Caco-2 (cell line): ENCODE data around the gene STAB2. TPM values are rescaled to one million over a fixed set of nuclear protein-coding genes. Genes with fewer than 3 reads are reported as not detected.

Experiments used
- BruUV-seq: library from RNA; stranded (reverse); fragments of 400-500 nt; replicated peaks from 2 replicates; lab custom pipeline; 2021; lab: Mats Ljungman, UMichigan
- CTCF ChIA-PET: fragments of 300-600 bp; sonication (Branson Sonifier 250); formaldehyde crosslinking; loops from one replicate; lab custom pipeline; 2022; ENCODE audit warnings: antibody characterized with exemption; lab: Charles Lee
- POLR2A ChIA-PET: fragments of 300-600 bp; sonication (Branson Sonifier 250); formaldehyde crosslinking; loops from one replicate; lab custom pipeline; 2022; ENCODE audit warnings: antibody characterized with exemption; lab: Charles Lee
- DNase-seq, 2 experiments: peaks; one replicate each; pipeline versions ENCODE4 v3.0.0 to v3.0.0-alpha.2; 2020 to 2022
- H3K27me3 ChIP-seq: replicated peaks from 2 replicates; pipeline ENCODE4 v1.6.0; 2011; ENCODE audit warnings: low read length; ENCODE audit not compliant: control insufficient read depth, insufficient read depth
- H3K36me3 ChIP-seq: 2 replicates; pipeline ENCODE4 v1.5.1; 2011; ENCODE audit warnings: low read length; ENCODE audit not compliant: control insufficient read depth, insufficient read depth
- H3K4me1 ChIP-seq: fragments of 250-450 bp; sonication (Bioruptor Pico); 2 replicates; pipeline ENCODE4 v1.5.1; 2020; ENCODE audit warnings: mild to moderate bottlenecking
- H3K4me3 ChIP-seq: 2 replicates; pipeline ENCODE4 v1.5.1; 2011; ENCODE audit warnings: low read depth, mild to moderate bottlenecking, control low read depth, low read length
- H3K9me3 ChIP-seq: fragments of 250-450 bp; sonication (Bioruptor Pico); 2 replicates; pipeline ENCODE4 v1.5.1; 2020; ENCODE audit warnings: mild to moderate bottlenecking, moderate library complexity
- H3K27ac Mint-ChIP-seq: one replicate; pipeline ENCODE4 v1.8.0; 2022; ENCODE audit warnings: mixed read lengths; ENCODE audit not compliant: unreplicated experiment
- H3K27me3 Mint-ChIP-seq: one replicate; pipeline ENCODE4 v1.8.0; 2022; ENCODE audit warnings: mixed read lengths; ENCODE audit not compliant: insufficient read depth, unreplicated experiment
- H3K36me3 Mint-ChIP-seq: one replicate; pipeline ENCODE4 v1.8.0; 2022; ENCODE audit warnings: mild to moderate bottlenecking, mixed read lengths; ENCODE audit not compliant: insufficient read depth, unreplicated experiment
- H3K4me1 Mint-ChIP-seq: one replicate; pipeline ENCODE4 v1.8.0; 2022; ENCODE audit warnings: low read depth, mixed read lengths; ENCODE audit not compliant: unreplicated experiment
- H3K4me3 Mint-ChIP-seq: one replicate; pipeline ENCODE4 v1.8.0; 2022; ENCODE audit warnings: mild to moderate bottlenecking, moderate library complexity, mixed read lengths; ENCODE audit not compliant: unreplicated experiment
- H3K9me3 Mint-ChIP-seq: one replicate; pipeline ENCODE4 v1.8.0; 2022; ENCODE audit warnings: mixed read lengths; ENCODE audit not compliant: unreplicated experiment
- intact Hi-C: fragments of 100-400 bp; cut with micrococcal nuclease; formaldehyde crosslinking; loops from one replicate; pipeline ENCODE4 v1.10.0; 2022; ENCODE audit not compliant: unreplicated experiment
- total RNA-seq: library from RNA; stranded (reverse); gene quantifications from 2 replicates; pipeline ENCODE4 v1.2.3, GENCODE V29; 2022
- TF ChIP-seq, protein P1 (sequence below), 2 experiments: fragments of 200-600 bp in 1 of 2; IDR thresholded peaks; 1 replicate in 1 of 2; 2 replicates in 1 of 2; pipeline versions ENCODE4 v1.5.1 to v1.8.0; 2011 to 2022; ENCODE audit warnings: antibody characterized with exemption in 1 of 2, control low read depth in 1 of 2, inconsistent platforms in 1 of 2, low read depth in 1 of 2, low read length in 1 of 2, mild to moderate bottlenecking in 1 of 2, moderate library complexity in 1 of 2; ENCODE audit not compliant: insufficient read depth in 1 of 2, severe bottlenecking in 1 of 2, unreplicated experiment in 1 of 2

The STAB2 gene
- total RNA-seq, 1 experiment from 2014 or later, result 0.25 TPM

- intact Hi-C loops, result no loop called here
- H3K27me3 ChIP-seq, result no peaks in the 10 kb centered on the region
- H3K9me3 ChIP-seq, result no peaks in the 10 kb centered on the region
- H3K4me3 ChIP-seq, result no peak overlapping the region
- POLR2A ChIA-PET, result no interaction called here
- CTCF ChIA-PET, result no interaction called here
- no peaks in the 10 kb centered on the region for H3K36me3 ChIP-seq
- Mint-ChIP-seq H3K4me1 (peaks cover 6% of the 10 kb centered on the region), H3K27me3 (no peaks in the 10 kb centered on the region), H3K36me3 (no peaks in the 10 kb centered on the region), H3K9me3 (peaks cover 21% of the 10 kb centered on the region), H3K4me3 (no peak overlapping the region), H3K27ac (no peak overlapping the region)
- DNase-seq, result no peak
- H3K4me1 ChIP-seq, result peaks cover 22% of the 10 kb centered on the region; the same call in 1 of the 2 replicates
- BruUV-seq, result no TSS peak
- TF ChIP-seq, protein P1, sequence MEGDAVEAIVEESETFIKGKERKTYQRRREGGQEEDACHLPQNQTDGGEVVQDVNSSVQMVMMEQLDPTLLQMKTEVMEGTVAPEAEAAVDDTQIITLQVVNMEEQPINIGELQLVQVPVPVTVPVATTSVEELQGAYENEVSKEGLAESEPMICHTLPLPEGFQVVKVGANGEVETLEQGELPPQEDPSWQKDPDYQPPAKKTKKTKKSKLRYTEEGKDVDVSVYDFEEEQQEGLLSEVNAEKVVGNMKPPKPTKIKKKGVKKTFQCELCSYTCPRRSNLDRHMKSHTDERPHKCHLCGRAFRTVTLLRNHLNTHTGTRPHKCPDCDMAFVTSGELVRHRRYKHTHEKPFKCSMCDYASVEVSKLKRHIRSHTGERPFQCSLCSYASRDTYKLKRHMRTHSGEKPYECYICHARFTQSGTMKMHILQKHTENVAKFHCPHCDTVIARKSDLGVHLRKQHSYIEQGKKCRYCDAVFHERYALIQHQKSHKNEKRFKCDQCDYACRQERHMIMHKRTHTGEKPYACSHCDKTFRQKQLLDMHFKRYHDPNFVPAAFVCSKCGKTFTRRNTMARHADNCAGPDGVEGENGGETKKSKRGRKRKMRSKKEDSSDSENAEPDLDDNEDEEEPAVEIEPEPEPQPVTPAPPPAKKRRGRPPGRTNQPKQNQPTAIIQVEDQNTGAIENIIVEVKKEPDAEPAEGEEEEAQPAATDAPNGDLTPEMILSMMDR (IDR thresholded peaks at IDR 0.05; ENCODE audit: insufficient read depth in 1 of 2, low read depth in 1 of 2, low read length in 1 of 2, severe bottlenecking in 1 of 2, unreplicated experiment in 1 of 2), result no peak
Observed at GRCh38 chr12:103556890-103557627, 30.0 kb upstream of the STAB2 start.

- TF ChIP-seq, protein P1 (IDR thresholded peaks at IDR 0.05; ENCODE audit: insufficient read depth in 1 of 2, low read depth in 1 of 2, low read length in 1 of 2, severe bottlenecking in 1 of 2, unreplicated experiment in 1 of 2), result no peak
- intact Hi-C loops, result no loop called here
- CTCF ChIA-PET, result no interaction called here
- peaks cover 22% of the 10 kb centered on the region; the same call in 1 of the 2 replicates for H3K4me1 ChIP-seq
- H3K9me3 ChIP-seq, result no peaks in the 10 kb centered on the region
- no peaks in the 10 kb centered on the region for H3K27me3 ChIP-seq
- Mint-ChIP-seq H3K27ac (no peak overlapping the region), H3K9me3 (peaks cover 21% of the 10 kb centered on the region), H3K27me3 (no peaks in the 10 kb centered on the region), H3K4me3 (no peak overlapping the region), H3K4me1 (peaks cover 6% of the 10 kb centered on the region), H3K36me3 (no peaks in the 10 kb centered on the region)
- no peak overlapping the region for H3K4me3 ChIP-seq
- DNase-seq, result no peak
- no peaks in the 10 kb centered on the region for H3K36me3 ChIP-seq
- BruUV-seq, result no TSS peak
- POLR2A ChIA-PET, result no interaction called here
Observed at GRCh38 chr12:103557628-103558010, 29.5 kb upstream of the STAB2 start.

GRCh38 chr12:103558879-103559278 is 28.2 kb upstream of the STAB2 start:
- Mint-ChIP-seq H3K4me3 (no peak overlapping the region), H3K27ac (no peak overlapping the region), H3K36me3 (no peaks in the 10 kb centered on the region), H3K4me1 (peaks cover 6% of the 10 kb centered on the region), H3K27me3 (no peaks in the 10 kb centered on the region), H3K9me3 (peaks cover 21% of the 10 kb centered on the region)
- intact Hi-C loops, result no loop called here
- ChIA-PET CTCF (no interaction called here), POLR2A (no interaction called here)
- no peak for DNase-seq
- BruUV-seq, result no TSS peak
- TF ChIP-seq, protein P1 (IDR thresholded peaks at IDR 0.05; ENCODE audit: insufficient read depth in 1 of 2, low read depth in 1 of 2, low read length in 1 of 2, severe bottlenecking in 1 of 2, unreplicated experiment in 1 of 2), result no peak
- peaks cover 22% of the 10 kb centered on the region; the same call in 1 of the 2 replicates for H3K4me1 ChIP-seq
- H3K9me3 ChIP-seq, result no peaks in the 10 kb centered on the region
- H3K27me3 ChIP-seq, result no peaks in the 10 kb centered on the region
- H3K4me3 ChIP-seq, result no peak overlapping the region
- H3K36me3 ChIP-seq, result no peaks in the 10 kb centered on the region
